ENCODE data around the gene ZNF683. TPM values are rescaled to one million over a fixed set of nuclear protein-coding genes. Genes with fewer than 3 reads are reported as not detected.

ZNF683 gene
- polyA plus RNA-seq, 1 donor from 2014 or later = not detected

DNA sequence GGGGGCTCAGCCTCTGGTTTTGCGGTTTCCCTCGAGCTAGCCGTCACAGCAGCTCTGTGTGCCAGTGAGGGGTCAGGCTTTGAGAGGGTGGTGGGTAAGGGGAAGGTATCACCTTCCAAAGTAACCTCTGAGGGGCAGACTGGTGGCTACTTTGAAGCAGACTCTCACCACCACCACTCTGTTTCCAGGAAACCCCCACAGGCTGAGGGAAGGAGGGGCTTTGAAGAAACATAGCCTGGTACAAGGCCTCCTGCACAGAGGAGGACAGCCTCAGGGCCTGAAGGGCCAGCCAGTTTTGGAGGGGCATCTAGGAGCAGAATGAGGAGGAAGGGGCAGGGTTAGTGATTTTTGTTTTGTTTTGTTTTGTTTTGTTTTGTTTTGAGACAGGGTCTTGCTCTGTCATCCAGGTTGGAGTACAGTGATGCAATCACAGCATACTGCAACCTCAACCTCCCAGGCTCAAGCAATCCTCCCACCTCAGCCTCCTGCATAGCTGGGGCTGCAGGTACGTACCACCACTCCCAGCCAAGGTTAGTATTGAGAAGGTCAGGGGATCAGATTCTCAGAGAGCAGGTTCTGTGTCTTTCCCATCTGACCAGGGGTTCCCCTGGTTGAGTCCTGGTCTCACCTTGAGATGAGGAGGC is 17.2 kb upstream of the ZNF683 start:
- TF ChIP-seq POLR2AphosphoS5 (IDR thresholded peaks at IDR 0.05) (no peak), MXI1 (conservative IDR thresholded peaks at IDR 0.05; ENCODE audit: poor library complexity, severe bottlenecking) (no peak), EP300 (conservative IDR thresholded peaks at IDR 0.05; ENCODE audit: poor library complexity, severe bottlenecking) (no peak), EZH2 (IDR thresholded peaks at IDR 0.05; ENCODE audit: borderline replicate concordance, insufficient read depth, low read length, poor library complexity, severe bottlenecking) (no peak), SMC3 (conservative IDR thresholded peaks at IDR 0.05; ENCODE audit: poor library complexity) (no peak), TAF1 (IDR thresholded peaks at IDR 0.05; ENCODE audit: low read depth) (no peak), RAD21 (conservative IDR thresholded peaks at IDR 0.05) (no peak)
- TF ChIP-seq, protein P1, sequence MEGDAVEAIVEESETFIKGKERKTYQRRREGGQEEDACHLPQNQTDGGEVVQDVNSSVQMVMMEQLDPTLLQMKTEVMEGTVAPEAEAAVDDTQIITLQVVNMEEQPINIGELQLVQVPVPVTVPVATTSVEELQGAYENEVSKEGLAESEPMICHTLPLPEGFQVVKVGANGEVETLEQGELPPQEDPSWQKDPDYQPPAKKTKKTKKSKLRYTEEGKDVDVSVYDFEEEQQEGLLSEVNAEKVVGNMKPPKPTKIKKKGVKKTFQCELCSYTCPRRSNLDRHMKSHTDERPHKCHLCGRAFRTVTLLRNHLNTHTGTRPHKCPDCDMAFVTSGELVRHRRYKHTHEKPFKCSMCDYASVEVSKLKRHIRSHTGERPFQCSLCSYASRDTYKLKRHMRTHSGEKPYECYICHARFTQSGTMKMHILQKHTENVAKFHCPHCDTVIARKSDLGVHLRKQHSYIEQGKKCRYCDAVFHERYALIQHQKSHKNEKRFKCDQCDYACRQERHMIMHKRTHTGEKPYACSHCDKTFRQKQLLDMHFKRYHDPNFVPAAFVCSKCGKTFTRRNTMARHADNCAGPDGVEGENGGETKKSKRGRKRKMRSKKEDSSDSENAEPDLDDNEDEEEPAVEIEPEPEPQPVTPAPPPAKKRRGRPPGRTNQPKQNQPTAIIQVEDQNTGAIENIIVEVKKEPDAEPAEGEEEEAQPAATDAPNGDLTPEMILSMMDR (IDR thresholded peaks at IDR 0.05; ENCODE audit: poor library complexity, severe bottlenecking) = no peak
- TF ChIP-seq, protein P2, sequence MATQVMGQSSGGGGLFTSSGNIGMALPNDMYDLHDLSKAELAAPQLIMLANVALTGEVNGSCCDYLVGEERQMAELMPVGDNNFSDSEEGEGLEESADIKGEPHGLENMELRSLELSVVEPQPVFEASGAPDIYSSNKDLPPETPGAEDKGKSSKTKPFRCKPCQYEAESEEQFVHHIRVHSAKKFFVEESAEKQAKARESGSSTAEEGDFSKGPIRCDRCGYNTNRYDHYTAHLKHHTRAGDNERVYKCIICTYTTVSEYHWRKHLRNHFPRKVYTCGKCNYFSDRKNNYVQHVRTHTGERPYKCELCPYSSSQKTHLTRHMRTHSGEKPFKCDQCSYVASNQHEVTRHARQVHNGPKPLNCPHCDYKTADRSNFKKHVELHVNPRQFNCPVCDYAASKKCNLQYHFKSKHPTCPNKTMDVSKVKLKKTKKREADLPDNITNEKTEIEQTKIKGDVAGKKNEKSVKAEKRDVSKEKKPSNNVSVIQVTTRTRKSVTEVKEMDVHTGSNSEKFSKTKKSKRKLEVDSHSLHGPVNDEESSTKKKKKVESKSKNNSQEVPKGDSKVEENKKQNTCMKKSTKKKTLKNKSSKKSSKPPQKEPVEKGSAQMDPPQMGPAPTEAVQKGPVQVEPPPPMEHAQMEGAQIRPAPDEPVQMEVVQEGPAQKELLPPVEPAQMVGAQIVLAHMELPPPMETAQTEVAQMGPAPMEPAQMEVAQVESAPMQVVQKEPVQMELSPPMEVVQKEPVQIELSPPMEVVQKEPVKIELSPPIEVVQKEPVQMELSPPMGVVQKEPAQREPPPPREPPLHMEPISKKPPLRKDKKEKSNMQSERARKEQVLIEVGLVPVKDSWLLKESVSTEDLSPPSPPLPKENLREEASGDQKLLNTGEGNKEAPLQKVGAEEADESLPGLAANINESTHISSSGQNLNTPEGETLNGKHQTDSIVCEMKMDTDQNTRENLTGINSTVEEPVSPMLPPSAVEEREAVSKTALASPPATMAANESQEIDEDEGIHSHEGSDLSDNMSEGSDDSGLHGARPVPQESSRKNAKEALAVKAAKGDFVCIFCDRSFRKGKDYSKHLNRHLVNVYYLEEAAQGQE (IDR thresholded peaks at IDR 0.05; ENCODE audit: borderline replicate concordance) = no peak

DNA sequence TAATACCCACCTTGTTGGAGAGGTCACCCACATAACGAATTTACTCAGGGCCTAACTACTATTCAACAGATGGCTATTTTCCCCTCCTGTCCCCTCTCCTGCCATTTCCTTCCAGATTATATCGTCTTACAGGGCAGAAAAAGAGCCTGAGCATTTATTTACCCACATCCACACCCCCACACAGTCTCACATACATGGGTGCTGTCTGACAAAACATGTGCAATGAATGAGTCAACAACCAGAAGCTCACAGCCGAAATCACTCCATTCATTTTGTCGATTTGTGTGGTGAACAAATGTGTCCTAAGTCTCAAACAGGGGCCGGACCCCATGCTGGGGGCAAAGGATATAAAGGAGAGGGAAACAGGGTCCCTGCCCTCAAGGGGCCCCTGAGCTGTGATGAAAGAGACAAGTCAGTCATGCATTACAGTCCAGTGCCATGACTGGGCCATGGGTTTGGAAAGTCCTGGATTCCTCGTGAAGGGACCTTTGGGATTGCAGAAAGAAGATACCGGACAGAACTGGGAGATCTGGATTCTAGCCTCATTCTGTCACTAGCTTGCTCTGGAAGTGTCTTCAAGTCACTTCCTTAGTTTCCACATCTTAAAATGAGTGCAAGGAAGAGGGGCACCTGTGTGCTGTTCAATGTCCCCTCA is 16.4 kb upstream of the ZNF683 start:
- Histone ChIP-seq H3K27me3 (ENCODE audit: insufficient read depth, low read depth, low read length) (no peaks in the 10 kb centered on the region), H4K20me1 (ENCODE audit: insufficient read depth) (no peaks in the 10 kb centered on the region), H3K9me3 (ENCODE audit: low read length) (no peaks in the 10 kb centered on the region), H3K9ac (ENCODE audit: low read length) (no peak overlapping the region), H3K36me3 (ENCODE audit: insufficient read depth, low read length) (no peaks in the 10 kb centered on the region), H3K4me3 (ENCODE audit: low read length) (no peak overlapping the region), H2AFZ (ENCODE audit: low read depth, low read length) (no peak overlapping the region), H3K4me2 (ENCODE audit: low read length) (no peak overlapping the region), H3F3A (ENCODE audit: insufficient read depth, low read length, poor library complexity, severe bottlenecking) (no peaks in the 10 kb centered on the region), H3K27ac (ENCODE audit: low read length) (no peak overlapping the region), H3K79me2 (replicated peaks; ENCODE audit: insufficient read depth, low read length) (no peaks in the 10 kb centered on the region), H3K9me2 (ENCODE audit: insufficient read depth, low read length) (no peaks in the 10 kb centered on the region)
- TF ChIP-seq RAD21 (conservative IDR thresholded peaks at IDR 0.05) (no peak), EZH2 (IDR thresholded peaks at IDR 0.05; ENCODE audit: borderline replicate concordance, insufficient read depth, low read length, poor library complexity, severe bottlenecking) (no peak), MXI1 (conservative IDR thresholded peaks at IDR 0.05; ENCODE audit: poor library complexity, severe bottlenecking) (no peak), SMC3 (conservative IDR thresholded peaks at IDR 0.05; ENCODE audit: poor library complexity) (no peak), POLR2AphosphoS5 (IDR thresholded peaks at IDR 0.05) (no peak), EP300 (conservative IDR thresholded peaks at IDR 0.05; ENCODE audit: poor library complexity, severe bottlenecking) (no peak), TAF1 (IDR thresholded peaks at IDR 0.05; ENCODE audit: low read depth) (no peak)
- TF ChIP-seq, protein P2 (IDR thresholded peaks at IDR 0.05; ENCODE audit: borderline replicate concordance) = no peak
- TF ChIP-seq, protein P1 (IDR thresholded peaks at IDR 0.05; ENCODE audit: poor library complexity, severe bottlenecking) = no peak

More for the DNA sequence above, 17.2 kb upstream of the ZNF683 start:
- Histone ChIP-seq H2AFZ (ENCODE audit: low read depth, low read length) (no peak overlapping the region), H3K9me2 (ENCODE audit: insufficient read depth, low read length) (no peaks in the 10 kb centered on the region), H4K20me1 (ENCODE audit: insufficient read depth) (no peaks in the 10 kb centered on the region), H3K9ac (ENCODE audit: low read length) (no peak overlapping the region), H3K79me2 (replicated peaks; ENCODE audit: insufficient read depth, low read length) (no peaks in the 10 kb centered on the region), H3F3A (ENCODE audit: insufficient read depth, low read length, poor library complexity, severe bottlenecking) (no peaks in the 10 kb centered on the region), H3K36me3 (ENCODE audit: insufficient read depth, low read length) (no peaks in the 10 kb centered on the region), H3K27ac (ENCODE audit: low read length) (no peak overlapping the region), H3K27me3 (ENCODE audit: insufficient read depth, low read depth, low read length) (no peaks in the 10 kb centered on the region), H3K4me2 (ENCODE audit: low read length) (no peak overlapping the region), H3K4me3 (ENCODE audit: low read length) (no peak overlapping the region), H3K9me3 (ENCODE audit: low read length) (no peaks in the 10 kb centered on the region)

Measured in neural cell (in vitro differentiated cells).